Measurements from ENCODE around the gene NDUFA13.
A peak's percentile ranks its signal among the peaks of the same experiment; 100 is the strongest.

GRCh38 chr19:19490214-19490968 is 25.6 kb upstream of the NDUFA13 start:
- TF ChIP-seq CTCF (IDR thresholded peaks at IDR 0.05; ENCODE audit: low read length) (peak; percentile 77), EZH2phosphoT487 (IDR thresholded peaks at IDR 0.05; ENCODE audit: low read length) (no peak)
